NCI-H1092 treated with DMSO at 0.1 percent for 48 hours (cell line): ENCODE measurements around the gene DPH3.

Source experiments
- DNase-seq: peaks from one replicate; lab custom pipeline; 2025; lab: John Stamatoyannopoulos, UW

Gene DPH3

GRCh38 chr3:16290827-16291196 is 26.1 kb upstream of the DPH3 start:
- no peak for DNase-seq

DNA sequence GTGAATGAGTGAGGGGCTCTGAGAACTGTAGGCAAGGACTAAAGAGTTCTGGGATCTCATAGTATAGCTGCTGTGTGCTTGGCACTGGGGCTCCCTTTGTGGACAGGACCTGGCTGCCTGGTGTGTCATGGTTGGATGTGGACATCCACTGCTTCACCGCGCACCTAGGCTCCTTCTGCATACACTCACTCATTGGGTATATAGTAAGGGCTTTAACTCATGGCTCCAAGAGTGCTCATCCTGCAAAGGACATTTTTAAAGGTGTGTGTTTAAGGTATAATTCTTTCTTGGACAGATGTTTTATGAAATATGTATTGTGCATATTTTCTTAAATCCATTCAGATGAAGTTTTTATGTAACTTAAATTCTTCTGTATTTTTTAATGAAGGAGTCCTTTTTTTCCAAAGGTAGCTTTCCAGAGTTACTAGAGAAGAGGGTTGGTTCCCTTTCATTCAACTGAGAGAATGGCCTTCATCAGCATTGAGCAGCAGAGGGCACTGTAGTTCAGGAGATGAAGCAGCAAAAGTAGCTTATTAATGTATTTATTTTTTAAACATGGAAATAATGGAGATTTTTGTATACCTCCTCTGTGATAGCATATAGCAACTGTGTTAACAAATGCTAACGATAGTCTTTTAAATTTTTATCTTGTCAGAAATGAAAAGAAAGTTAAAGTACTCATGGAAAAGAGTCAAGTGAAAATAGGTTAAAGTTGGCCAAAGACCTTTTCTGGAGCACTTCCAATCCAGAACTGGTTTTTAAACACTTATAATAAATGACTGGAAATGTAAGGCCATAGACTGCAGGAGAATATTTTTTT is 25.5 kb upstream of the DPH3 start:
- DNase-seq: peak; percentile 32

GRCh38 chr3:16289144-16289889 is 24.6 kb upstream of the DPH3 start:
- no peak for DNase-seq

GRCh38 chr3:16288664-16289063 is 23.9 kb upstream of the DPH3 start:
- no peak for DNase-seq

GRCh38 chr3:16286751-16287543 is 22.2 kb upstream of the DPH3 start:
- no peak for DNase-seq

- DNase-seq: no peak
Observed at GRCh38 chr3:16286161-16286560, 21.4 kb upstream of the DPH3 start.

GRCh38 chr3:16284633-16285032 is 19.9 kb upstream of the DPH3 start:
- no peak for DNase-seq

- DNase-seq: no peak
Observed at GRCh38 chr3:16280671-16281070, 15.9 kb upstream of the DPH3 start.

- DNase-seq: no peak
Observed at GRCh38 chr3:16279010-16279801, 14.5 kb upstream of the DPH3 start.

GRCh38 chr3:16277471-16277870 is 12.7 kb upstream of the DPH3 start:
- DNase-seq: no peak

DNA sequence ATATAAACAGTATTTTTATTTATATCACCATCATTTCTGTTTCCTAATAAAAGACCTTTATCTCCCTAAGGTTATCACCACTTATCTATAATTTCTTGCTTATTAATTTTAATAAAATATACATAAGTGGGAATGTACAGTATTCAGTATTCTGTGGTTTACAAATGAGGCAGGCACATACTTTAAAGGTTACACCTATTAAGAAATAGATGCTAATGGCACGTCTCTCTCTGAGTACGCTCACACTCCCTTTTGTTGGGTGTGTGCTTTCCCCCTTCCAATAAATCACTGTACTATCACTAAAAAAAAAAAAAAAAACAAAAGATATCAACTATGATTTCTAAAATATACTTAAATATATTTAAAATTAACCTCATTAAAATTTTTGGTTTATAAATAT is 9.1 kb upstream of the DPH3 start:
- DNase-seq: no peak

- no peak for DNase-seq
Observed at GRCh38 chr3:16272588-16272987, 7.8 kb upstream of the DPH3 start.

DNA sequence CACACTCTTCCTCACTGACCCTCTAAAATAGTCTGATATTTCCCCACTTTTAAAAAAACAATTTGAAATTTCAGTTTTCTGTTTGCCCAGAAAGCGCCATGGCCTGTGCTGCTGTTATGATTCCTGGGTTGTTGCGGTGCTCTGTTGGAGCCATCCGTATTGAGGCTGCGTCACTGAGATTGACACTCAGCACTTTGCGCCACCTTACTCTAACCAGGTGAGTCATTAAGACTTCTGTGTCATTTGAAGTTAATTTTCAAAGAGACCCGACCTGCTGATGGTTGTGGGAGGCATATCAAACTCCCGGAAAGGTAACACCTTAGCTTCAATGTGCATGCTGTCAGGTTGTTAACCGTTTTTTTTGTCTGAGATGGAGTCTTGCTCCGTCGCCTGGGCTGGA is 6.1 kb upstream of the DPH3 start:
- DNase-seq: no peak

GRCh38 chr3:16266714-16267113 is 2.0 kb upstream of the DPH3 start:
- DNase-seq: no peak

DNA sequence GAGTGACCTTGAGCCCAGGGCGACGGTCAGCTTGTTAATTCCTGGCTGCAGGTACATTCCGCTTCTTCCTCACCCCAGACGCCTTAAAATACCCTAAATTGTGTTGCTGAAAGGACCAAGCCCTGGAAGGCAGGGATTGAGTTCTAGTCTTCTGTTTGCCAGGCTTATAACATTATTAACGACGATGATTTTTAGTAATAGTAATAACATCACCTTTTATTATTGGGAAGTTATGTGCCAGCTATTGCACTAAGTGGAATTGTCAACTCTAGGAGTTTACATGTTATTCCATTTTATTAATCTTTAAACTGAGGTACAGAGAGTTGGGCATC is 678 bp upstream of the DPH3 start:
- DNase-seq: no peak

DNA sequence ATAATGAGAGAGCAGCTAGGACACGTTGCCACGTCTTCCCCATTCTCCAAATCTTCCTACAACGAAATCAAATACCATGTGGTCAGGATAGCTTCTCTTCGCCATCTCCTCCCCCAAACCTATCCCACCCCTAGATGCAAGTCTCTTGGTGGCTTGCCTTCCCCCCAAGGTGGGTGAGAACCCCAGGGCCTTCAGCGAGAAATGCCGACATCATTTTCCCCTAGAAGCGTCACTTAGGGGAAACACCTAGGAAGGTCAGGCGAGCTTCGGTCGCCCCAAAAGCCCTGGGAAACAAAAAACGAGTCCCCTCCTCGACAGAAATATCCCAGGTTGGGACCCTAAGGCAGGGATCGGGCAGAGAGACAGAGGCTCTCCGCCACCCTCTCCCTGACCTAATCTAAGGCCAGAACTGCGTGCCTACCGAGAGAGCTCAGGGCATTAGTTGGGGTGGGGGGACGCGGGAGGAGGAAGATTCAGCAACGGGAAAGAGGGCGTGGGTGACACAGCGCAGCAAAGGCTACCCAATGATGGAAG is 502 bp downstream of the DPH3 start:
- DNase-seq: no peak

DNA sequence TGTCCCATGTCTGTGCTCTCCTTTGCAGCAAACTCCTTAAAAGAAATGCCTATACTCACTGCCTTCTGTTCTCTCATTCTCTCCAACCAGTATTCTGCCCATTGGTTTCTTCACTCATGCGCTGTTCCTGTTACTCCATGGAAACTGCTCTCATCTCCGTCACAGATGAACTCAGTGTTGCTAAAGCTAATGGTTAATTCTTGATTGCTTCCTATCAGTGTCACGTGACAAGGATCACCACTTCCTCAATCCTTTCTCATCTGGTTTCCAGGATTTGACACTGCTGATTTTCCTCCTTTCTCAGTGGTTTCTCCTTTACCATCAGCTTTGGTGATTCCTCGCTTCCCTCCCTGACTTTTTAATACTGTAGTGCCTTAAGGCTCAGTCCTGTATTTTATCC is 2.6 kb downstream of the DPH3 start:
- DNase-seq: no peak

- DNase-seq: no peak
Observed at GRCh38 chr3:16260046-16260445, 4.7 kb downstream of the DPH3 start.

DNA sequence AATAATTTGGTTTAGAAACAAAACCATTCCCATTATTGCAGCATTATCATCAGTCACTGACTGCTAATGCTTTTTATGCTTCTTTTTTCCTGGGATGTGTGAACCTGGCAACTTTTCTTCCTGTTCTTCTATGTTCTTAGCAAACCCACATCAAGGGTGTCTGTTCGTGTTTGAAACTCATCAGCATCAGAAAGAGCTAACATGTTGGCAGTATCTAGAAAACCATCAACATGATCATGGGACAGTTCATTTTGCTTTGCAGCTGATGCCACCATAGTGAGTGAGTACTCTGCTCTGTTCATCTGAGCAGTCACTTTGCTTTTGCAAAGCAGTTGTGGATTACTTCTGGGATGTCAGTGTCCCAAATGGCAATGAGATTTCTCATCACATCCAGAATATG is 5.9 kb downstream of the DPH3 start:
- no peak for DNase-seq

DNA sequence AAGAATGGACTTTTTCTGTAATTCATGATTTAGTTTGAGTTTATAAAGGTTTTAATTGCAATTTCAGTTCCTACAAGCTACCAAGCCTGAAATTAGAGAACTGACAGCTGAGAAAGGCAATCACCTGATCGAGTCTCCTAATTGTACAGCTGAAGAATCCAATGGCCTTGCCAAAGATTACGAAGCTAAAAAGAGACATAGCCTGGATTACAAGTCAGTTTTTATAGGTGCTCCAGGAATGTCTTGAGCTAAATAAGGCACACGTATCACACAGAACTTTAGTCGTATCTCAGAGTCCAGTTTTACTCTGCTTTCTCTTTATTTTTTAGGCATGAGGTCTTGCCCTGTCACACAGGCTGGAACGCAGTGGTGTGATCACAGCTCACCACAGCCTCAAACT is 6.6 kb downstream of the DPH3 start:
- DNase-seq: no peak

GRCh38 chr3:16257309-16257708 is 7.4 kb downstream of the DPH3 start:
- DNase-seq: no peak

GRCh38 chr3:16255726-16256125 is 9.0 kb downstream of the DPH3 start:
- peak; percentile 0 for DNase-seq
